SK-MEL-5 (cell line): ENCODE results near the gene TMEM59L. TPM values are rescaled to one million over a fixed set of nuclear protein-coding genes. Genes with fewer than 3 reads are reported as not detected.

Experiments used
- DNase-seq: peaks from one replicate; pipeline ENCODE4 v3.0.0-alpha.2; 2016; ENCODE audit warnings: low read depth, low spot score
- in situ Hi-C: cut with HindIII; loops from 2 replicates; pipeline ENCODE4 v1.10.0; 2016; ENCODE audit warnings: low sequenced_read_pairs, high pct_unique_total_duplicates, low pct_unique_long_range_greater_than_20kb
- total RNA-seq: library from RNA; depleted of rRNA; stranded (reverse); fragments of >200 nt; shearing (Covaris generic); gene quantifications from 2 replicates; pipeline ENCODE4 v1.2.3, GENCODE V29; 2014

TMEM59L gene
- total RNA-seq, 1 experiment from 2014 or later: 0.08 TPM

- DNase-seq: no peak
- in situ Hi-C loops: no loop called here
Observed at GRCh38 chr19:18647807-18648206, 35.1 kb downstream of the TMEM59L start.

- DNase-seq: no peak
- in situ Hi-C loops: no loop called here
Observed at GRCh38 chr19:18648973-18649315, 36.3 kb downstream of the TMEM59L start.

GRCh38 chr19:18649371-18650020 is 36.8 kb downstream of the TMEM59L start:
- in situ Hi-C loops: no loop called here
- DNase-seq: no peak

- DNase-seq: no peak
- in situ Hi-C loops: no loop called here
Observed at GRCh38 chr19:18650021-18650390, 37.3 kb downstream of the TMEM59L start.

- in situ Hi-C loops: no loop called here
- DNase-seq: no peak
Observed at GRCh38 chr19:18650468-18651041, 37.9 kb downstream of the TMEM59L start.

- no peak for DNase-seq
- in situ Hi-C loops: no loop called here
Observed at GRCh38 chr19:18651300-18651699, 38.6 kb downstream of the TMEM59L start.

- no peak for DNase-seq
- in situ Hi-C loops: no loop called here
Observed at GRCh38 chr19:18651733-18652132, 39.1 kb downstream of the TMEM59L start.

GRCh38 chr19:18653853-18654252 is 41.2 kb downstream of the TMEM59L start:
- in situ Hi-C loops: no loop called here
- DNase-seq: no peak

GRCh38 chr19:18654469-18654868 is 41.8 kb downstream of the TMEM59L start:
- no peak for DNase-seq

GRCh38 chr19:18655173-18655844 is 42.6 kb downstream of the TMEM59L start:
- in situ Hi-C loops: no loop called here
- no peak for DNase-seq

More at GRCh38 chr19:18654469-18654868, 41.8 kb downstream of the TMEM59L start:
- in situ Hi-C loops: no loop called here

GRCh38 chr19:18656337-18657086 is 43.8 kb downstream of the TMEM59L start:
- DNase-seq: no peak
- in situ Hi-C loops: no loop called here

GRCh38 chr19:18657590-18658365 is 45.1 kb downstream of the TMEM59L start:
- no peak for DNase-seq
- in situ Hi-C loops: no loop called here

- in situ Hi-C loops: no loop called here
- DNase-seq: no peak
Observed at GRCh38 chr19:18658366-18658855, 45.7 kb downstream of the TMEM59L start.

GRCh38 chr19:18659281-18660050 is 46.8 kb downstream of the TMEM59L start:
- in situ Hi-C loops: no loop called here
- no peak for DNase-seq

- in situ Hi-C loops: no loop called here
- no peak for DNase-seq
Observed at GRCh38 chr19:18660051-18660910, 47.6 kb downstream of the TMEM59L start.
